GM23338 (cell line): ENCODE measurements around the gene SEZ6L.

Experiments
- ETS1 ChIP-seq: IDR thresholded peaks from 2 replicates; pipeline ENCODE4 v1.6.1; 2016; ENCODE audit warnings: antibody characterized with exemption
- EZH2 ChIP-seq: fragments of 200-600 bp; sonication (generic); IDR thresholded peaks from one replicate; pipeline ENCODE4 v1.8.0; 2017; ENCODE audit warnings: antibody characterized with exemption, mild to moderate bottlenecking, low read depth; ENCODE audit not compliant: unreplicated experiment
- EZH2phosphoT487 ChIP-seq: fragments of 200-600 bp; sonication (generic); IDR thresholded peaks from one replicate; pipeline ENCODE4 v1.8.1; 2018; ENCODE audit warnings: antibody characterized with exemption; ENCODE audit not compliant: unreplicated experiment
- NANOG ChIP-seq: IDR thresholded peaks from 2 replicates; pipeline ENCODE4 v1.6.1; 2016; ENCODE audit warnings: antibody characterized with exemption, borderline replicate concordance
- POLR2AphosphoS5 ChIP-seq: IDR thresholded peaks from 2 replicates; pipeline ENCODE4 v1.6.1; 2016; ENCODE audit warnings: antibody characterized with exemption, low read depth
- TF ChIP-seq, protein P1 (sequence below), 2 experiments: fragments of 200-600 bp in 1 of 2; sonication (generic) in 1 of 2; conservative IDR thresholded peaks; 2 replicates each; pipeline versions ENCODE4 v1.5.1 to v1.6.1; 2016 to 2017; ENCODE audit warnings: antibody characterized with exemption in 2 of 2, low read depth in 2 of 2, mild to moderate bottlenecking in 2 of 2, moderate library complexity in 1 of 2

DNA sequence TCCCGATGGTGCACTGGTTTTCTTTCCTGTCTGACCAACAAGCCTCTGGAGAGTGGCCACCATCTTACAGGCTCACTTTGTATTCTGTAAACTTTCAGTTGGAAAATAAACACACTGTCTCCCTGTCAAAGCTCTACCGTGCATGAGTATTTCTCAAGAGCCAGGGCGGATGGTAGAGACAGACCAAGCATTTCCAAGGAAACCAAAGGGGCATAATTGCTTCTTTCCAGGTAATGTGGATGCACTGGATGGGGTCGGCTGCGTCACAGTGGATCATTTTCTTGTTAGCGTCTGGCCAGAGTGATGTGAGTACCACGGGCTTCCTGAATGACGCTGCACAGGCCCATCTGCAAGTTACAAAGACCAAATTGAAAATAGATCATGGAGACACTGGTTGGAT is 5.1 kb upstream of the SEZ6L start:
- TF ChIP-seq, protein P1, sequence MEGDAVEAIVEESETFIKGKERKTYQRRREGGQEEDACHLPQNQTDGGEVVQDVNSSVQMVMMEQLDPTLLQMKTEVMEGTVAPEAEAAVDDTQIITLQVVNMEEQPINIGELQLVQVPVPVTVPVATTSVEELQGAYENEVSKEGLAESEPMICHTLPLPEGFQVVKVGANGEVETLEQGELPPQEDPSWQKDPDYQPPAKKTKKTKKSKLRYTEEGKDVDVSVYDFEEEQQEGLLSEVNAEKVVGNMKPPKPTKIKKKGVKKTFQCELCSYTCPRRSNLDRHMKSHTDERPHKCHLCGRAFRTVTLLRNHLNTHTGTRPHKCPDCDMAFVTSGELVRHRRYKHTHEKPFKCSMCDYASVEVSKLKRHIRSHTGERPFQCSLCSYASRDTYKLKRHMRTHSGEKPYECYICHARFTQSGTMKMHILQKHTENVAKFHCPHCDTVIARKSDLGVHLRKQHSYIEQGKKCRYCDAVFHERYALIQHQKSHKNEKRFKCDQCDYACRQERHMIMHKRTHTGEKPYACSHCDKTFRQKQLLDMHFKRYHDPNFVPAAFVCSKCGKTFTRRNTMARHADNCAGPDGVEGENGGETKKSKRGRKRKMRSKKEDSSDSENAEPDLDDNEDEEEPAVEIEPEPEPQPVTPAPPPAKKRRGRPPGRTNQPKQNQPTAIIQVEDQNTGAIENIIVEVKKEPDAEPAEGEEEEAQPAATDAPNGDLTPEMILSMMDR (conservative IDR thresholded peaks at IDR 0.05; ENCODE audit: low read depth in 2 of 2) = no peak
- no peak for TF ChIP-seq POLR2AphosphoS5
- TF ChIP-seq EZH2phosphoT487 = no peak
- TF ChIP-seq ETS1 = no peak
- TF ChIP-seq EZH2 = no peak
- no peak for TF ChIP-seq NANOG
